Astrocyte (in vitro differentiated cells and primary cell): Measurements from ENCODE around the gene EHBP1. TPM values are rescaled to one million over a fixed set of nuclear protein-coding genes. Genes with fewer than 3 reads are reported as not detected.

Source experiments
- DNase-seq: peaks from one replicate; pipeline ENCODE4 v3.0.0-alpha.2; 2010; ENCODE audit warnings: low read depth
- FAIRE-seq: peaks from 2 replicates; lab custom pipeline; 2011; peaks lifted over from hg19 to GRCh38; lab: Jason Lieb, UNC
- H2AFZ ChIP-seq: 2 replicates; pipeline ENCODE4 v1.6.0; 2012; ENCODE audit warnings: low read depth, low read length, inconsistent platforms
- H3K27ac ChIP-seq: 2 replicates; pipeline ENCODE4 v1.5.1; 2011; ENCODE audit warnings: low read depth, low read length, inconsistent platforms
- H3K27me3 ChIP-seq: 2 replicates; pipeline ENCODE4 v1.6.0; 2011; ENCODE audit warnings: low read length, inconsistent platforms; ENCODE audit not compliant: insufficient read depth
- H3K36me3 ChIP-seq: 2 replicates; pipeline ENCODE4 v1.5.1; 2011; ENCODE audit warnings: low read length, inconsistent platforms; ENCODE audit not compliant: insufficient read depth
- H3K4me1 ChIP-seq: 2 replicates; pipeline ENCODE4 v1.5.1; 2011; ENCODE audit warnings: low read length, inconsistent platforms; ENCODE audit not compliant: insufficient read depth
- H3K4me2 ChIP-seq: 2 replicates; pipeline ENCODE4 v1.6.0; 2012; ENCODE audit warnings: low read length, inconsistent platforms
- H3K4me3 ChIP-seq: 2 replicates; pipeline ENCODE4 v1.5.1; 2011; ENCODE audit warnings: low read depth, mild to moderate bottlenecking, low read length, inconsistent platforms; ENCODE audit not compliant: insufficient read depth
- H3K79me2 ChIP-seq: 2 replicates; pipeline ENCODE4 v1.6.0; 2012; ENCODE audit warnings: mild to moderate bottlenecking, low read length, inconsistent platforms; ENCODE audit not compliant: insufficient read depth
- H3K9ac ChIP-seq: 2 replicates; pipeline ENCODE4 v1.6.0; 2012; ENCODE audit warnings: mild to moderate bottlenecking, low read length, inconsistent platforms
- H3K9me3 ChIP-seq: 2 replicates; pipeline ENCODE4 v1.5.1; 2012; ENCODE audit warnings: low read depth, mild to moderate bottlenecking, low read length, inconsistent platforms; ENCODE audit not compliant: insufficient read depth
- H4K20me1 ChIP-seq: 2 replicates; pipeline ENCODE4 v1.6.0; 2012; ENCODE audit warnings: low read length, inconsistent platforms; ENCODE audit not compliant: insufficient read depth
- H3K27ac Mint-ChIP-seq: one replicate; pipeline ENCODE4 v1.8.0; 2021; ENCODE audit warnings: mild to moderate bottlenecking, mixed read lengths; ENCODE audit not compliant: unreplicated experiment
- H3K27me3 Mint-ChIP-seq: one replicate; pipeline ENCODE4 v1.8.0; 2021; ENCODE audit warnings: low read depth, mixed read lengths; ENCODE audit not compliant: unreplicated experiment
- H3K36me3 Mint-ChIP-seq: one replicate; pipeline ENCODE4 v1.8.0; 2021; ENCODE audit warnings: low read depth, mixed read lengths; ENCODE audit not compliant: unreplicated experiment
- H3K4me1 Mint-ChIP-seq: one replicate; pipeline ENCODE4 v1.8.0; 2021; ENCODE audit warnings: low read depth, mixed read lengths; ENCODE audit not compliant: unreplicated experiment
- H3K4me3 Mint-ChIP-seq: one replicate; pipeline ENCODE4 v1.8.0; 2021; ENCODE audit warnings: mild to moderate bottlenecking, moderate library complexity, mixed read lengths; ENCODE audit not compliant: unreplicated experiment
- H3K9me3 Mint-ChIP-seq: one replicate; pipeline ENCODE4 v1.8.0; 2021; ENCODE audit warnings: mild to moderate bottlenecking, mixed read lengths; ENCODE audit not compliant: unreplicated experiment
- EZH2 ChIP-seq: IDR thresholded peaks from 2 replicates; pipeline ENCODE4 v1.6.1; 2012; ENCODE audit warnings: mild to moderate bottlenecking, low read length, inconsistent platforms; ENCODE audit not compliant: insufficient read depth
- total RNA-seq: library from RNA; stranded (reverse); gene quantifications from 2 replicates; pipeline ENCODE4 v1.2.1, GENCODE V29; 2021
- TF ChIP-seq, protein P1 (sequence below): IDR thresholded peaks from 2 replicates; pipeline ENCODE4 v1.5.1; 2011; ENCODE audit warnings: low read depth, mild to moderate bottlenecking, inconsistent platforms, low read length, moderate library complexity; ENCODE audit not compliant: insufficient read depth

Gene EHBP1
- total RNA-seq, 1 donor from 2014 or later = 44.1 TPM

GRCh38 chr2:62662131-62662530 is 43.4 kb upstream of the EHBP1 start:
- H3K36me3 ChIP-seq = no peaks in the 10 kb centered on the region
- no peak overlapping the region for H2AFZ ChIP-seq
- Mint-ChIP-seq H3K36me3 (no peaks in the 10 kb centered on the region), H3K4me3 (no peak overlapping the region), H3K4me1 (peaks cover 22% of the 10 kb centered on the region), H3K9me3 (no peaks in the 10 kb centered on the region), H3K27ac (no peak overlapping the region), H3K27me3 (no peaks in the 10 kb centered on the region)
- no peaks in the 10 kb centered on the region for H4K20me1 ChIP-seq
- FAIRE-seq = no peak
- TF ChIP-seq, protein P1, sequence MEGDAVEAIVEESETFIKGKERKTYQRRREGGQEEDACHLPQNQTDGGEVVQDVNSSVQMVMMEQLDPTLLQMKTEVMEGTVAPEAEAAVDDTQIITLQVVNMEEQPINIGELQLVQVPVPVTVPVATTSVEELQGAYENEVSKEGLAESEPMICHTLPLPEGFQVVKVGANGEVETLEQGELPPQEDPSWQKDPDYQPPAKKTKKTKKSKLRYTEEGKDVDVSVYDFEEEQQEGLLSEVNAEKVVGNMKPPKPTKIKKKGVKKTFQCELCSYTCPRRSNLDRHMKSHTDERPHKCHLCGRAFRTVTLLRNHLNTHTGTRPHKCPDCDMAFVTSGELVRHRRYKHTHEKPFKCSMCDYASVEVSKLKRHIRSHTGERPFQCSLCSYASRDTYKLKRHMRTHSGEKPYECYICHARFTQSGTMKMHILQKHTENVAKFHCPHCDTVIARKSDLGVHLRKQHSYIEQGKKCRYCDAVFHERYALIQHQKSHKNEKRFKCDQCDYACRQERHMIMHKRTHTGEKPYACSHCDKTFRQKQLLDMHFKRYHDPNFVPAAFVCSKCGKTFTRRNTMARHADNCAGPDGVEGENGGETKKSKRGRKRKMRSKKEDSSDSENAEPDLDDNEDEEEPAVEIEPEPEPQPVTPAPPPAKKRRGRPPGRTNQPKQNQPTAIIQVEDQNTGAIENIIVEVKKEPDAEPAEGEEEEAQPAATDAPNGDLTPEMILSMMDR = no peak
- TF ChIP-seq EZH2 = no peak
- H3K79me2 ChIP-seq = no peaks in the 10 kb centered on the region
- no peaks in the 10 kb centered on the region for H3K27me3 ChIP-seq
- H3K4me2 ChIP-seq = peak overlapping the region; percentile 24
- DNase-seq = no peak
- no peak overlapping the region for H3K27ac ChIP-seq
- H3K4me3 ChIP-seq = no peak overlapping the region
- H3K4me1 ChIP-seq = peaks cover 29% of the 10 kb centered on the region
- H3K9me3 ChIP-seq = no peaks in the 10 kb centered on the region
- no peak overlapping the region for H3K9ac ChIP-seq

GRCh38 chr2:62662554-62662953 is 43.0 kb upstream of the EHBP1 start:
- Histone ChIP-seq H3K4me3 (no peak overlapping the region), H3K9me3 (no peaks in the 10 kb centered on the region), H3K79me2 (no peaks in the 10 kb centered on the region), H3K9ac (no peak overlapping the region), H3K27ac (no peak overlapping the region), H2AFZ (peak overlapping the region; percentile 36), H3K27me3 (no peaks in the 10 kb centered on the region), H3K36me3 (no peaks in the 10 kb centered on the region), H4K20me1 (no peaks in the 10 kb centered on the region), H3K4me1 (peaks cover 29% of the 10 kb centered on the region), H3K4me2 (peak overlapping the region; percentile 24)
- DNase-seq (no peak), FAIRE-seq (no peak)
- H3K9me3 Mint-ChIP-seq = no peaks in the 10 kb centered on the region
- no peaks in the 10 kb centered on the region for H3K27me3 Mint-ChIP-seq
- H3K4me3 Mint-ChIP-seq = no peak overlapping the region
- H3K27ac Mint-ChIP-seq = no peak overlapping the region
- no peaks in the 10 kb centered on the region for H3K36me3 Mint-ChIP-seq
- TF ChIP-seq, protein P1 = no peak
- TF ChIP-seq EZH2 = no peak
- peaks cover 22% of the 10 kb centered on the region for H3K4me1 Mint-ChIP-seq

GRCh38 chr2:62663411-62663810 is 42.1 kb upstream of the EHBP1 start:
- no peaks in the 10 kb centered on the region for H3K27me3 Mint-ChIP-seq

More at GRCh38 chr2:62663411-62663810, 42.1 kb upstream of the EHBP1 start:
- Histone ChIP-seq H3K4me3 (no peak overlapping the region), H3K4me2 (peak overlapping the region; percentile 32), H3K27ac (no peak overlapping the region), H4K20me1 (no peaks in the 10 kb centered on the region), H3K27me3 (no peaks in the 10 kb centered on the region), H3K36me3 (no peaks in the 10 kb centered on the region), H3K9ac (no peak overlapping the region), H2AFZ (no peak overlapping the region), H3K9me3 (no peaks in the 10 kb centered on the region), H3K79me2 (no peaks in the 10 kb centered on the region), H3K4me1 (peaks cover 29% of the 10 kb centered on the region)
- H3K27ac Mint-ChIP-seq = no peak overlapping the region
- H3K4me3 Mint-ChIP-seq = no peak overlapping the region
- TF ChIP-seq EZH2 = no peak
- TF ChIP-seq, protein P1 = no peak
- DNase-seq (peak; percentile 88), FAIRE-seq (peak; percentile 65)
- H3K4me1 Mint-ChIP-seq = peaks cover 22% of the 10 kb centered on the region
- no peaks in the 10 kb centered on the region for H3K9me3 Mint-ChIP-seq
- no peaks in the 10 kb centered on the region for H3K36me3 Mint-ChIP-seq
